NCI-H748 treated with DMSO at 0.1 percent for 48 hours (cell line): ENCODE results near the gene CDK14.
A peak's percentile ranks its signal among the peaks of the same experiment; 100 is the strongest.

Source experiments
- DNase-seq: peaks from one replicate; lab custom pipeline; 2025; lab: John Stamatoyannopoulos, UW

The CDK14 gene

DNA sequence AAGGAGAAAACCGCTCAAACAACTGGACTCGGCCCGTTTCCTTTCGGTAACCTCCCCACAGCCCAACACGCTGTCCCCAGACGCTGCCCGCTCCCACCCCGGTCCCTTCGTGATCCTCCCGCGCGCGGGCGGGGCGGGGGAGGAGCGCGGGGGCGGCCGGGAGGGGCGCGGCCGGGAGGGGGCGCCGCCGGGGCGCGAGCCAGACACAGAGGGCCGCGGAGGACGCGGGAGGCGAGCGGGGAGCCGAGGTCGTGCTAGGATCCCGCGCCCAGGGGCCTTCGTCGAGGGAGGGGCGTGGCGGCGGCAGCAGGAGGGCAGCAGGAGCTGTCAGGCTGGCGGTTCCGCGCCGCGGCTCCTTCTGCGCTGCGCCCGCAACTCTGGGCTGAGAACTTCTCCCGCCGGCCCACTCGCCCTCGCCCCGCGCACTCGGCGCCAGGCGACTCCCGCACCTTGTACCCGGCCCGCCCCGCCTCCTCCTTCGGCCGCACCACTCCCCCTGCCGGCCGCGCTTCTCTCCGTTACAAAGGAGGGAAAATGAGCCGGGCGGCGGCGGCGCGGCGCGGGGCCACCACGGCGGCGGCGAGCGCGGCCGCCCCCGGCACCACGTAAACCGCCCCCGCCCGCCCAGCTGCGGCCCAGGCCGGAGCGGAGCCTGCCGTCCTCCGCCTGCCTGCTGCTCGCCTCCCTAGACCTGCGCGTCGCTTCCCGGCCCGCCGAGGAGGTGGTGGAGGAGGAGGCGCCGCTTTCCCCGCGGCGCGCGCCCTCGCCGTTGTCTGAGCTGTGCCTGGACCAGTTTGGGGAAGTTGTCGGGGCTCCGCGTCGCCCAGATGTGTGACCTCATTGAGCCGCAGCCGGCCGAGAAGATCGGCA lies at the start of gene CDK14:
TSS of gene CDK14 (plus strand) at position 521 of the 870 bp plus-strand sequence. CDS start at position 828, 307 bp downstream.
- DNase-seq = peak; percentile 36

- no peak for DNase-seq
These were observed 45.1 kb upstream of the CDK14 start for GRCh38 chr7:90551036-90551435.

- DNase-seq = no peak
These were observed 43.6 kb upstream of the CDK14 start for GRCh38 chr7:90552521-90552920.

DNA sequence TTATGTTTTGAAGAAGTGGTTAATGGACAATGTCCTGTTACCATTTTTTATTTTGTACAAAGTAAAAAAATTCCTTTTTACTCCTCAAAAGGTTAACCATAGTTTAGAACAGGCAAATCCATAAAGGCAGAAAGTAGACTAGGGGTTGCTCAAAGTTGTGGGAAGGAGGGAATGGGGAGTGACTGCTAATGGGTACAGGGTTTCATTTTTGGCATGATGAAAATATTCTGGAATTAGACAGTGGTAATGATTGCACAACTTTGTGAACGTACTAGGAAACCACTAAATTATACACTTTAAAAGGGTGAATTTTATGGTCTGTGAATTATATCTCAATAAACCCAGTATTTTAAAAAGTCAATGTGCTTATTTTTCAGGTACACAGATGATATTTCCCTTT lies 35.4 kb upstream of the CDK14 start:
- DNase-seq = no peak

DNA sequence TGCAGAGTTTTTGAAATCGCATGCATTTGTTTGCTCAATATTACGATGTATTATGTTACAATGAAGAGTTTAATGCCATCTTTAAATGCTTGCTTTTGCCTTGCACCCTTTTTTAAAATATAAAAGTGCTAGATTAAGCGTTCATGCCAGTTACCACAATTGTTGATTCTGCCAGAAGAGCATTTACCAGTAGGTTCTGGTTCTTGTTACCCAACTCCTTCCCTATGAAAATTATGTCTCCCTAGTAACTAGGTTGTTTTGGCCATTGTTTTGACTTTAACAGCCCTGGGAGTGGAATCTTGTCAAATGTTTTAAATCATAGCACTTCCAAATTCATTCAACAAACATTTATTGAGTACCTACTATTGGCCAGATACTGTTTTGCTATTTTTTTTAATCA lies 32.8 kb upstream of the CDK14 start:
- peak; percentile 16 for DNase-seq

DNA sequence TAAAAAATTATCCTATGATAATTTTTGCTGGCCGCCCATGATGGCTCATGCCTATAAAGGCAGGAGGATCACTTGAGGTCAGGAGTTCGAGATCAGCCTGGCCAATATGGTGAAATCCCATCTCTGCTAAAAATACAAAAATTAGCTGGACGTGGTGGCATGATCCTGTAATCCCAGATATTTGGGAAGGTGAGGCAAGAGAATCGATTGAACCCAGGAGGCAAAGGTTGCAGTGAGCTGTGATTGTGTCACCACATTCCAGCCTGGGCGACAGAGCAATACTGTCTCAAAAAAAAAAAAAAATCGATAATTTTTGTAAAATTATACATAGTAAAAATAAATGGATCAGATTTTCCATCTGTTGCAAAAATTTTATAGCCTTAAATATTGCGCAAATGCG lies 31.7 kb upstream of the CDK14 start:
- no peak for DNase-seq

DNA sequence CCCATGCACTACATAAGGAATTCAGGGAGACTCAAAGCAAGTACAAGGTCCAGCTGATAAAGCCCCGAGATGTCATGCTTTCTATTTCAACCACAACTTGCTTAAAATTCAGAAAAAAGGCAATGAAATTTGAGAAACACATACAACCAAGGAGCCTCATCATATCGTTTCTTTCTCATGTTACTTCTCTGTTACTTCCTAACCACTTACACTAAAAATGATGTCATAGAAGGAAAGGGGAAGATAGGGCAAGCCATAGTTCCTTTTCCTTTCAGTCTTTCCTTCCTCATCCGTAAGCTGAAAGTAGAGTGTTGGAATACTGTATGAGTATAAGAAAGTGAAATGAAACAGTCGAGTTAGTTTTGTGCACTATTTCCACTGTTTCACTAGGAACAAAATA lies 27.9 kb upstream of the CDK14 start:
- no peak for DNase-seq

DNA sequence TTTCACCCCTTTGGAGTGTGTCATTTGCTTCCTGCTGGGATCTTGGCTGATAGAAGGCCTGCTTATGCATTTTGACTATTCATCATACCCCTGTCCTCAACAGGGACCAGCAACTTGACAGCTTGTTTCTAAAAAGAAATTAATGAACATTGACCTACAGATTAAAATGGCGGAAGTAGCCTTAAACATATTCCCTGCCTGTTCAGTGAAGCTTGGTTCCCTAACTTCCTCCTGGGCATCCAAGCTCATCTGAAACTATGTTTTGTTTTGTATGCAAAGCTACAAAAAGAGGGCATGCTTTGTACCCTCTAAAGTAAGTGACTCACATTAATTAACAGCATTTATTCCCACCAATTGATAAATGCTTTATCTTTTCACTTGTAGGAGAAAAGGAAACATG lies 26.8 kb upstream of the CDK14 start:
- no peak for DNase-seq

DNA sequence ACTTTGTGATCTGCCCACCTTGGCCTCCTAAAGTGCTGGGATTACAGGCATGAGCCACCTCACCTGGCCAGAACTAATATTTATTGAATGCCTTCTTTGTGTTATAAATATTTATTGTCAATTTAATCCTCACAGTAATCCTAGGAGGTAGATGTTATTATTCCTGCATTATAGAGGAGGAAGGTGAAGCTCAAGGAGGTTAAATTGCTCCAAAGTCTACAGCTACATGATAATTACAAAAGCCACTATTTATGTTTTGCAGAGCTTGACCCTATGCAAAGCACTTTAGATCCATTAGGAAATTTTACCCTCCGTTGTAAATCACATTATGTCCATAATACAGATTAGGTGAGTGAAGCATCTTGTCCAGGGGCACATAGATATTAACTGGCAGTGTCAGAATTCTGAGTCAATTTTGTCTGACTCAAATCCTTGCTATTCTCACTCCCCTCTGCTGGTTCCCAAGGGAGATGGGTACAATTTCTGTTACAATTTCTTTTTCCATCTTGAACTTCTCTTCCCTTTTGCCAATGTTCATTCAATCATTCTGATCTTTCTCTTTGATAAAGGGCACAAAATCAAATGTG lies 25.7 kb upstream of the CDK14 start:
- no peak for DNase-seq

DNA sequence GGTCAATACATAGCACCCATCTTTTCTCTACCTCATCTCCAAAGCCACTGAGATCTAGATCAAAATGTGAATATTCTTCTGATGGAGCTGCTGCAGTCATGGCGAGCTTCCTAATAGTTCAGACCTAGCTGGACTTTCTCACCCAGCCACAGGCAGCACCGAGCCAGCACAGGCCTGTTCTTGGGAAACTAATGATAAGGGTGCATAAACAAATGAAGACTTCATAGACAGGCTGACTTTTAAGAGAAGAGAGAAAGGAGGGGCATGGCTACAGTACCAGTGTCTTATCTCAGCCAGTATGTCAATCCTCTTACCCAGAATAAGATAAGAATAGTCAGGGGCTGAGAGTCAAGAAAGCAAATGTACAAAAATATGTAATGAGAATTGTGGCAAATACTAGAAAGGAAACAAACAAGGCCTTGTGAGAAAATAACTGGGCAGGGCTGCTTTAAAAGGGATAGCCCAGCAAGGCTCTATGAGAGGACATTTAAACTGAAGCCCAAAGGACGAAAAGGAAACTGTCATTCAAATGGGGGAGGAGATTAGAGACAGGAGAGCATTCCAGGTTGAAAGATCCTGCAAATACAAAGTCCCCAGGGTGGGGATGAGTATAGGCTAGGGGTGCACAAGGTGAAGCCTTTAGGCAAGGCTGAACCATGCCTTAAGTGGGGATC lies 21.8 kb upstream of the CDK14 start:
- no peak for DNase-seq

DNA sequence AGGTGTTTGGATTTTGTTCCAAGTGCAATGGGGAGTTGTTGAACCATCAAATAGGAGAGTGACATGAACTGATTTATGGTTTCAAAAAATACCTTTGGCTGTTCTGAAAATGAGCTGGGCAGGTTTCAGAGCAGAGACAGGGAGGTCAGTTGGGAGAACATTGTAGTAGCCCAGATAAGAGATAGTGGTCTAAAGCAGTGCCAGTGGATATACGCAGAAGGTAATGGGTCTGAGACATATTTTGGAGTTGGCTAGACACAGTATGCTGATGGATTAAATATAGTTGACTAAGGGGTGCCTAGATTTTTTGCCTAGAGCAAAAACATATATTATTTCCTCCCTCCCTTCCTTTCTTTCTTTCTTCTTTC lies 21.3 kb upstream of the CDK14 start:
- DNase-seq = no peak

DNA sequence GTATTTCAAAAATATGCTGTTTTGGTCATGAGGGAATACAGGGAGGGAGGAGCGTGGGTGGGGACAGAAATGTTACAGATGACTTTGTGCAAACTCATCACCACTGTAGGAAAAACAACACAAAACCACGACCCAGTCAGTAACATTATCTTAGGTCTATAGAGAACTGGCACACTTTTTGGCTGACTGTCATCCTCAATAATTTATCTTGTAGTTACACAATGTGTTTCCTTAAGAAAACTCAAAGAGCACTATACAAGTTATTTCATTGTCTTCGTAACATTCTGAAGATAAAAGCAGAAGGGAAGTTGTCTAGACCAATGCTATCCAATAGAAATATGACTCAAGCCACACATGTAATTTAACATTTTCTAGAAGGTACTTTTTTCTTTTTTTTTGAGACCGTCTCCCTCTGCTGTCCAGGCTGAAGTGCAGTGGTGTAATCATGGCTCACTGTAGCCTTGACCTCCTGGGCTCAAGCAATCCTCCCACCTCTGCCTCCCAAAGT lies 16.9 kb upstream of the CDK14 start:
- DNase-seq = no peak

DNA sequence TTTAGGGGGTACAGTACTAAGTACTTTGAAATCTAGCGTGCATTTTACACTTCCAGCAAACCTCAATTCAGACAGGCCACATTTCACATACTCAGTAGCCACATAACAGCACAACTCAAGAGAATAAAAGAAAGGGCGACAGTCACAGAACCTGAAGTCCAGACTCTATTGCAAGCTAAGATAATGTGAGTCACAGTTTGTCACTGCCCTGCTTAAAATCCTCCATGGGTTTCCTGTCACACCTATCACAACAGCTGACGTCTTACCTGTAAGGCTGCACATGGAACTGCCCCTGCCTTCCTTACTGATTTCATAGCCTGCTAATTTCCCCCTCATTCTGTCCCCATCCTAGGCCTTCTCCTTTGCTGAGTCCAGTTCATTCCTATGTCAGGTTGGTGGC lies 16.1 kb upstream of the CDK14 start:
- no peak for DNase-seq

GRCh38 chr7:90582164-90582563 lies 14.0 kb upstream of the CDK14 start:
- no peak for DNase-seq

DNA sequence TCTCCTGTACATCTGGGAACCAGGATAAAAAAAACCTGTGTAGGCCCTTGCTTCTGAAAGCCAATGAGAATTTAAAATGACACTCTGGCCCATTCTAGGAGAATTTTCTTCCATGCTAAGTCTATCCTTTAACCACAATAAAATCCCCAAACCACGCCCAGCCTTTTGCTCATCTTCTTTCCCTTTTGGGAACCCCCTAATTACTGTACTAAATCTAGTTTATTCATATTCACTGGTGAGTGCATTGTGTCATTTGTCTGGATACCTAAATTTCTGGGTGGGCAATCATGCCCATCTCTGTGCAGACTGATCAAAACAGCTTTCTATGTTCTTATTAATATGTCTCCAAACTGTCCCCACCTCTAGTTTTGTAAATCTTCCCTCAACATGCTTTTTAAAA lies 11.7 kb upstream of the CDK14 start:
- DNase-seq = no peak

DNA sequence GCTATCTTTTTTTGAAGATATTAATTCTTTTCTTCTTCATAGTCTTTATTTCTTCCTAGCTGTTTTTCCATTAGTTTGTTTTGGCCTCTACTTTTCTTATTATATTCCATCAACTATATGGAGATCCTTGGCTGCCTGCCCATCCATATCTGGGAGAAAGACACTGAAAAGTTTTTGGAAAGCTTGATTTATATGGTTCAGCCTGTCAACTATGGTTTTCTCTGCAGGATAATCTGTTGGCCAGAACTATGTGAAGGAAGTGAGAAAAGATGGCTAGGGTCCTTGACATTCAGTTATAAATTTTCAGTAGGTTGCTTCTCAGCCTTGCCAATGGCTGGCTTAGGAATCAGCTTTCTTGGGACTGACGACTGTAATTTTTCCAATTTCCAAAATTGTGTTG lies 10.0 kb upstream of the CDK14 start:
- DNase-seq = no peak

DNA sequence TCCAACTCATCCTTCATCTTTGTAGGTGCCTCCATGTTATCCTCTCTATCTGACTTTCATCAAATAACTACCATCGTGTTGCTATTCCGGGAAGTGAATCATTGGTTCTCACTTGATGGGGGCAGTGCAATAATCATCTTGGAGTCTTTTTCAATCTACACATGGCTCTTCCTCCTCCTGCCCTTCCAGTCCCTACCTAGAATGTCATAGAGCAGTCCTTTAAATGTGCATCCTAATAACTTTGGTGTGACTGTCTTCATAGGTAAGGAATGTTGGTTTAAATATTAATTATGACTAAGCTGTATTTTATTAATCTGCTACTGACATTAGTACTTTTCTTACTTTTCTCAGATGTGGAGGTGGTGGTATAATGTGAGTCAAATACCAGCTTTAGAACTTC lies 8.4 kb upstream of the CDK14 start:
- DNase-seq = no peak

- no peak for DNase-seq
These were observed 4.1 kb upstream of the CDK14 start for GRCh38 chr7:90592033-90592432.

GRCh38 chr7:90593205-90593604 lies 2.9 kb upstream of the CDK14 start:
- no peak for DNase-seq

DNA sequence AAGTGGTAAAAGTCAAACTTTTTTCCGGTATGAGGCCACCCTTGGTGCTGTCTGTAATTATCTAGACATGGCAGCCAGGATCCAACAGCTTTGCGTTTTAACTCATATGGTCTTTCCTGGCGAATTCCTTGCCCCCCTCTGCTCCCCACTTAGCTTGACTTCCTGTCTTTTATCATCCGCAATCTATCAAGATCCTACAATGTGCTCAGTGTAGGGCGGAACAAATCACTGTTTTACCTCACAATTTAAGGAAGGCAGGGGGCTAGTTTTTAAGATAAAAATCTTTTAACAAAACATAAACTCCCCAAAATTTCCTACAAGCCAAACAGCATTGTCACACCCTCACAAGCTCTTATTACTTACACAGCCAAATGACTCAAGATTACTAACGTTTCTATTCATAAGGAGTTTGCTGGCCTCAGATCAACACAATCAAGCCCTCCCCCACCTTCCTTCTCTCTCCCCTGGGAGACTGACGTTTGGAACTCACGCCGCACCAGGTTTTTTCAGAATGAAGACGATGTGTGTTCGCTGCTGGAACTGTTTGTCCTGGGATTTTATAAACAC lies 1.3 kb upstream of the CDK14 start:
- DNase-seq = no peak

DNA sequence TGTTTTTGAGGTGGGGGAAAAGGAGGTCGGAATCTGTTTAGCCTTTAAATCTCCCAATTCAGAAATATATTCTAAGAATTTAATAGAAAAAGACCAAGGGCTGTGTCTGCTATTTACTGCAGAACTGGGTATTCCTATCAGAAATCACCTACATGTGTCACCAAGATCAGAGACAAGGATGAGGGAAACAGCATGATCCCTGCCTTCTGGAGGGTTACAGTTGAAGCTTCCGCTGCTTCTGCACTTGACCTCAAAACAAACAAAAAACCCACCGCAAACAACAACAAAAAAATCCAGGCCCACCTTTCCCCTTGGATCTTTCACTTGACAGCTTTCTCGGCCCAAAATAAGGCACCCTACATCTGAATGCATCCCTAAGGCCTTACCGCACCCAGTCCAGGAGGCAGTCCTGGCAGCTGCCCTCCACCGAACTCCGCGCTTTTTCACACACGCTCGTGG lies 750 bp upstream of the CDK14 start:
- no peak for DNase-seq

DNA sequence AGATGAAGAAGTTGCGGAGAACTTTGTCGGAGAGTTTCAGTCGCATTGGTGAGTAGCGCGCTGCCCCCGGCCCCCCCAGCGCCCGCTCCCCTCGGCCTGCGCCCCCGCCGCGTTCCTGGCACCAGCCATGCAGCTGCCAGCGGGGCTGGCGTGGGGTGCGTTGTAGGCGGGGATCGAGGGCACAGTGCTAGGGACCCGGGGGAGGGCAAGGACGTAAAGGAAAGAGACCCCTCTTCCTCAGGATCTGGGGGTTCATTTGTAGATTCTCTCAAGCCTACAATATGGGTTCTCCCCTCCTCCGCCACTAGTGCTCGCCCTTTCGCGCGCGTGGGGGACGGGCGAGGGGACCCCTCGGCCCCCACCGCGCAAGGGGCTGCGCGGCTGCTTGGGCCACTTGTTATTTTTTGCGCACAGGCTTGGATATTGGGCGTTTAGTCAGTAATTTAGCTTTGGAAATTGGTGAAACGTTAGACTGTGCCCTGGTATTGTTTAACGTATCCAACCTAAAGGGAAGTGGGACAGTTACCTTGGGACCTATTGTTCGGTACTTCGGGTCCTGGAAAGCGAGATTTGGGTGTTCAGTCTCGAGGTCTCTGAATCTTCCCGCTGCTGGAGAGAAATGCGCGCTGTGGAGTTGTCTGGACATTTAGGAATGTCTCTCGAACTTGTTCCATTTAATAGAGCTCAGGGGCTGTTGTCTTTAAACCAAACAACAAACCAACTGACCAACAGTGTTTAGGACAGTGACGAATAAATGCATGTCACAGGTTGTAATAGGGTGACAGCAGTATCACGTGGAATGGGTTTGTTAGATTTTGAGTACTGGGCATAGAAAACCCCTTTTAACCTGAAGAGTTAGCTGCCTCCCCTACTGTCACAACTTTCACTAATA lies 796 bp downstream of the CDK14 start:
- no peak for DNase-seq
